GM12874 (cell line): ENCODE measurements around the gene GADL1.

Experiments used
- CTCF ChIP-seq: IDR thresholded peaks from 2 replicates; pipeline ENCODE4 v1.5.1; 2011; ENCODE audit warnings: low read depth, mild to moderate bottlenecking, control low read depth, low read length, moderate library complexity; ENCODE audit not compliant: insufficient read depth

GADL1 gene, protein sequence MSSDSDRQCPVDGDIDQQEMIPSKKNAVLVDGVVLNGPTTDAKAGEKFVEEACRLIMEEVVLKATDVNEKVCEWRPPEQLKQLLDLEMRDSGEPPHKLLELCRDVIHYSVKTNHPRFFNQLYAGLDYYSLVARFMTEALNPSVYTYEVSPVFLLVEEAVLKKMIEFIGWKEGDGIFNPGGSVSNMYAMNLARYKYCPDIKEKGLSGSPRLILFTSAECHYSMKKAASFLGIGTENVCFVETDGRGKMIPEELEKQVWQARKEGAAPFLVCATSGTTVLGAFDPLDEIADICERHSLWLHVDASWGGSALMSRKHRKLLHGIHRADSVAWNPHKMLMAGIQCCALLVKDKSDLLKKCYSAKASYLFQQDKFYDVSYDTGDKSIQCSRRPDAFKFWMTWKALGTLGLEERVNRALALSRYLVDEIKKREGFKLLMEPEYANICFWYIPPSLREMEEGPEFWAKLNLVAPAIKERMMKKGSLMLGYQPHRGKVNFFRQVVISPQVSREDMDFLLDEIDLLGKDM

DNA sequence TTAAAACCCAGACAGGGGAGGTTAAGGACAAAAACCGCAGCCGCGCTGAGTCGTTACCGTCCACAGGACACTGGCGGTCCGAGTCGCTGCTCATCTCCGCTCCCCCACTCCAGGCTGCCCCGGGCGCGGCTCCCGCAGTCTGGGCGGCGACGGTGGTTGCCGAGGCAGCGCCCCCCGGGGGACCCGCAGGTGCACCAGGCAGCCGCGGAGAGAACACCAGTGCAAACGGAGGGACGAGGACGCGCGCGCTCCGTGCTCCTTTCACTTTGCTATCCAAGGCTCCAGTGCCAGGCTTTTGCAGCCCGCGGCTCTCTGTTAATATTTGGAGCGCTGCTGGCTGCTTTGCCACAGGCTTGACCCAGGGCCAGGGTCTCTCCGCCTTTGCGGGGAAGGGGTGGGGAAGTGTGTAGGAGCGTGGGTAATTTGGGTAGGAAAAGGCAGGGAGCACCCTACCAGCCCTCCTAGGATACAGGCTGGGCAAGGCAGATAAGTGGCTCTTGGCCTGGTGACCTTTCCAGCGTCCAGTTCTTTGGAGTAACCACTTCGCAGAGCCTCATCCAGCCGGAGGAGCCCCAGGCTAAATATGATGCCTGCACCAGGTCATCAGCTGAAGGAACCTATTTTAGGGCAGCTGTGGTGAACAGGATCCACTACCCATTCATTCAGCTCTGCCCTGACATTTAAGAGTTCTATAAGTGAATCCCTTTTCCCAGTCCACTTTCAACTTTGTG, at the start of gene GADL1:
Gene GADL1, minus strand, starts transcription at position 141 of the 731 bp plus-strand sequence. Its CDS starts 47 bp downstream, at position 94.
- TF ChIP-seq CTCF: no peak

GRCh38 chr3:30944124-30944523, 49.7 kb upstream of the GADL1 start:
- no peak for TF ChIP-seq CTCF

- no peak for TF ChIP-seq CTCF
These were observed 48.7 kb upstream of the GADL1 start for GRCh38 chr3:30943206-30943605.

- no peak for TF ChIP-seq CTCF
These were observed 46.9 kb upstream of the GADL1 start for GRCh38 chr3:30941342-30941741.

GRCh38 chr3:30940740-30941139, 46.3 kb upstream of the GADL1 start:
- TF ChIP-seq CTCF: no peak

GRCh38 chr3:30934208-30934550, 39.7 kb upstream of the GADL1 start:
- no peak for TF ChIP-seq CTCF

DNA sequence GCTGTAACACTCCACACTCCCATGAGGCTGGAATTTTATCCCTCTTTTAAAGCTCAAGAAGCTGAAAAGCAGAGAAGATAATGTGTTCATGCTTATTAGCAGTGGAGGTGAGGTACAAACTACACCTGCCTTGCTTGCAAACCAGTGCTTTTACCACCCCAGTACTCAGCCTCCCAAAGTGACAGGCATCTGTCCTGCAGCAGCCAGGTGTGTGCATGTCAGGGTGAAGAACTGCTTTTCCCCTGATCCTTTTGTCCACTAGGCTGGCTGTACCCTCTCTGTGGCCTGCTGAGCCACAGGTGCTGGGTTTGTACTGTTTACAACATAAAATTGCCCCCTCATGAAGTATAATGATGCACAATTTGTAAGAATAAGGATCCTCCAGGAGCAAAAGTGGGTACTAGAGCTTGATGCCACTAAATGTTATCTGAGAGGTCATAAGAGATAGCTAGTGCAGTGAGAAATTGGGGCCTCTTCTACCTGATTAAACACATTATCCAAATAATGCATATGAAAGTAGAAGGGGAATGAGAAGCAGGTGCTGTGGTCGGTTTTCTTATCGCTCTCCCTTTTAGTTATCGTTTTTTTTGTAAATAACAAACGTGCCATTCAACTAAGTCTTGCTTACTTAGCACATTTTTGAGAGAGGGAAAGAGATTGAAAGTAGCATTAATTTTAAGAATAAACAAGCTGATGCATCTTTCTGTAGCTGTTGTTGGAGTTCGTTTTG, 39.2 kb upstream of the GADL1 start:
- TF ChIP-seq CTCF: no peak
